Spinal cord (tissue), 10 donors: Measurements from ENCODE around the gene GMDS. TPM values are rescaled to one million over a fixed set of nuclear protein-coding genes. Genes with fewer than 3 reads are reported as not detected.

Experiments
- DNase-seq, 6 donors: peaks; one replicate each; pipeline versions ENCODE4 v3.0.0 to v3.0.0-alpha.2; 2013 to 2015; ENCODE audit warnings: low spot score in 6 of 6, low read depth in 4 of 6
- H3K27ac ChIP-seq: one replicate; pipeline ENCODE4 v1.5.1; 2013; ENCODE audit warnings: low read depth, low read length, control low read depth
- H3K27me3 ChIP-seq: one replicate; pipeline ENCODE4 v1.6.1; 2013; ENCODE audit warnings: low read length; ENCODE audit not compliant: control insufficient read depth, insufficient read depth
- H3K36me3 ChIP-seq: one replicate; pipeline ENCODE4 v1.6.1; 2013; ENCODE audit warnings: low read length; ENCODE audit not compliant: control insufficient read depth, insufficient read depth
- H3K4me1 ChIP-seq: one replicate; pipeline ENCODE4 v1.6.1; 2013; ENCODE audit warnings: low read length; ENCODE audit not compliant: control insufficient read depth, insufficient read depth
- H3K4me3 ChIP-seq: one replicate; pipeline ENCODE4 v1.5.1; 2013; ENCODE audit warnings: low read depth, low read length, control low read depth
- H3K9me3 ChIP-seq: one replicate; pipeline ENCODE4 v1.6.1; 2013; ENCODE audit warnings: low read length; ENCODE audit not compliant: control insufficient read depth, insufficient read depth
- WGBS: methylation state at CpG from one replicate; pipeline ENCODE4 v1.1.5; 2013; ENCODE audit warnings: missing lambda C conversion rate; ENCODE audit not compliant: insufficient coverage; 5-methylcytosine and 5-hydroxymethylcytosine counted together
- polyA plus RNA-seq, 2 donors: library from polyadenylated mRNA; unstranded; fragments of 120-200 nt; gene quantifications; one replicate each; pipeline ENCODE4 v1.2.1, GENCODE V29; 2013; ENCODE audit not compliant: insufficient read length in 2 of 2
- total RNA-seq, 2 donors: library from RNA; depleted of rRNA in 1 of 2; stranded (reverse); fragments of 120-200 nt in 1 of 2; fragments of >200 nt in 1 of 2; gene quantifications; one replicate each; pipeline versions ENCODE4 v1.2.3 to v1.2.4, GENCODE V29; 2013 to 2014
- donor health status: healthy.

Gene GMDS
- total and polyA plus RNA-seq, 4 donors, result 35.3 to 87.4 (median 49.6) TPM

- H3K9me3 ChIP-seq, result no peaks in the 10 kb centered on the region
- WGBS, result no CpG with 5 or more reads among the region's 4 CpGs
These were observed 577.6 kb downstream of the GMDS start for GRCh38 chr6:1667805-1668175.

GRCh38 chr6:1667012-1667804, 578.2 kb downstream of the GMDS start:
- Histone ChIP-seq H3K27ac (no peak overlapping the region), H3K27me3 (no peaks in the 10 kb centered on the region), H3K9me3 (no peaks in the 10 kb centered on the region), H3K4me3 (no peak overlapping the region), H3K4me1 (no peaks in the 10 kb centered on the region), H3K36me3 (no peaks in the 10 kb centered on the region)
- DNase-seq, result peak in 1 of 6 donors; percentile 40
- WGBS, result 83% methylated on average over 3 of the region's 6 CpGs

More at GRCh38 chr6:1667805-1668175, 577.6 kb downstream of the GMDS start:
- Histone ChIP-seq H3K4me1 (no peaks in the 10 kb centered on the region), H3K27me3 (no peaks in the 10 kb centered on the region), H3K36me3 (no peaks in the 10 kb centered on the region), H3K4me3 (no peak overlapping the region), H3K27ac (no peak overlapping the region)
- DNase-seq, result no peak

GRCh38 chr6:1665214-1665613, 580.2 kb downstream of the GMDS start:
- H3K36me3 ChIP-seq, result no peaks in the 10 kb centered on the region
- H3K9me3 ChIP-seq, result no peaks in the 10 kb centered on the region
- H3K27me3 ChIP-seq, result no peaks in the 10 kb centered on the region
- H3K27ac ChIP-seq, result no peak overlapping the region
- no CpG with 5 or more reads among the region's 2 CpGs for WGBS
- DNase-seq, result no peak
- no peaks in the 10 kb centered on the region for H3K4me1 ChIP-seq
- H3K4me3 ChIP-seq, result no peak overlapping the region

GRCh38 chr6:1664329-1664728, 581.1 kb downstream of the GMDS start:
- Histone ChIP-seq H3K4me3 (no peak overlapping the region), H3K27ac (no peak overlapping the region), H3K27me3 (no peaks in the 10 kb centered on the region), H3K9me3 (no peaks in the 10 kb centered on the region), H3K36me3 (no peaks in the 10 kb centered on the region), H3K4me1 (no peaks in the 10 kb centered on the region)
- 0% methylated on average over 1 of the region's 6 CpGs for WGBS
- peak in 1 of 6 donors; percentile 22 for DNase-seq

GRCh38 chr6:1663511-1663910, 581.9 kb downstream of the GMDS start:
- H3K27ac ChIP-seq, result no peak overlapping the region
- H3K36me3 ChIP-seq, result no peaks in the 10 kb centered on the region
- H3K4me3 ChIP-seq, result no peak overlapping the region
- WGBS, result 97% methylated on average over 5 of the region's 5 CpGs
- no peaks in the 10 kb centered on the region for H3K27me3 ChIP-seq
- no peaks in the 10 kb centered on the region for H3K4me1 ChIP-seq
- DNase-seq, result no peak
- H3K9me3 ChIP-seq, result no peaks in the 10 kb centered on the region

- Histone ChIP-seq H3K9me3 (no peaks in the 10 kb centered on the region), H3K4me3 (no peak overlapping the region), H3K36me3 (no peaks in the 10 kb centered on the region), H3K4me1 (no peaks in the 10 kb centered on the region), H3K27ac (no peak overlapping the region), H3K27me3 (no peaks in the 10 kb centered on the region)
- DNase-seq, result peak in 1 of 6 donors; percentile 3
These were observed 582.9 kb downstream of the GMDS start for GRCh38 chr6:1662534-1662933.

- Histone ChIP-seq H3K9me3 (no peaks in the 10 kb centered on the region), H3K36me3 (no peaks in the 10 kb centered on the region), H3K27ac (no peak overlapping the region), H3K4me3 (no peak overlapping the region), H3K4me1 (no peaks in the 10 kb centered on the region), H3K27me3 (no peaks in the 10 kb centered on the region)
- no peak for DNase-seq
- 86% methylated on average over 7 of the region's 7 CpGs for WGBS
These were observed 585.6 kb downstream of the GMDS start for GRCh38 chr6:1659816-1660215.

- no peaks in the 10 kb centered on the region for H3K36me3 ChIP-seq
- no peaks in the 10 kb centered on the region for H3K27me3 ChIP-seq
- no peak overlapping the region for H3K27ac ChIP-seq
- no peaks in the 10 kb centered on the region for H3K9me3 ChIP-seq
- 92% methylated on average over 10 of the region's 15 CpGs for WGBS
- H3K4me1 ChIP-seq, result no peaks in the 10 kb centered on the region
- DNase-seq, result no peak
- no peak overlapping the region for H3K4me3 ChIP-seq
These were observed 587.0 kb downstream of the GMDS start for GRCh38 chr6:1658212-1659005.

GRCh38 chr6:1657771-1658165, 587.6 kb downstream of the GMDS start:
- DNase-seq, result peak in 1 of 6 donors; percentile 44
- Histone ChIP-seq H3K27ac (no peak overlapping the region), H3K4me1 (no peaks in the 10 kb centered on the region), H3K9me3 (no peaks in the 10 kb centered on the region), H3K27me3 (no peaks in the 10 kb centered on the region), H3K36me3 (no peaks in the 10 kb centered on the region), H3K4me3 (no peak overlapping the region)
- WGBS, result 74% methylated on average over 7 of the region's 7 CpGs
